ENCODE measurements around the gene INPPL1.
A peak's percentile ranks its signal among the peaks of the same experiment; 100 is the strongest.

INPPL1 gene

DNA sequence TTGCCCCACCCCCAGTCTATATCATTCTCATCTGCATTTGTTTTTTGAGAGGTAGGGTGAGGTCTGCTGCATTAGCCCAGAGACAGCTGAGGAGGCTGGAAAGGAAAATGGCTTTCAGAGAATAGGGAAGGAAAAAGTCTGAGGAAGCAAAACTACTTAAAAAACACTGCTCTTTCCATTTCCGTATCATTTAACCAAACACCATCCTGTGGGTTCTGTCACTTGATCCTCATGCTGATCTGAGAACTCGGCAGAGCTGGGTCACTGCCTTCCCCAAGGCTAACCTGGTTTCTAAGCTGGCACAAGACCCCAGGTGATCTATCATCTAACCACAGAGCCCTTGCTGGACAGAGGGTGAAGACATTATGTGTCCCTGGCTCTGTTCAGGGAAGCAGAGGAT is 6.7 kb upstream of the INPPL1 start:
- DNase-seq (ENCODE audit: low read depth in 2 of 3, low spot score in 2 of 3), result no peak

DNA sequence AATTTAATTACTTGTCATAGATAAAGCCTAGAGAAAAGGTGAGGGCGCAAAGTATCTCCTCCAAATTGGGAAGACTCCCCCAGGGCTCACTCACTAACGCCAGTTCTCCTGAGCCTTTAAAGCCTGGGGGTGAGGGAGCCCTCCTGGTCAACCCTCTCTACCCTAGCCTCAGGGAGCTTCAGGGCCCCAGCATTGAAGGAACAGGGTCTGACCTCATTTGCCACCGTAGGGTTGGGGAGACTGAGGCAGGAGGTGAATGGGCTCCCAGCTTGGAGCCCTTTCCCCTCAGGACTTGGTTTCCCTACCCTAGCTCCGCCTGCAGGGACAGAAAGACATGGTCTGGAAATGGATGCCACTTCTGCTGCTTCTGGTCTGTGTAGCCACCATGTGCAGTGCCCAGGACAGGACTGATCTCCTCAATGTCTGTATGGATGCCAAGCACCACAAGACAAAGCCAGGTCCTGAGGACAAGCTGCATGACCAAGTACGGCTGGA is 6.3 kb upstream of the INPPL1 start:
- DNase-seq (ENCODE audit: low read depth in 2 of 3, low spot score in 2 of 3), result no peak

GRCh38 chr11:72220696-72221363 is 3.7 kb upstream of the INPPL1 start:
- DNase-seq (ENCODE audit: low read depth in 2 of 3, low spot score in 2 of 3), result no peak

GRCh38 chr11:72221386-72222075 is 3.0 kb upstream of the INPPL1 start:
- DNase-seq (ENCODE audit: low read depth in 2 of 3, low spot score in 2 of 3), result no peak

GRCh38 chr11:72222106-72222891 is 2.3 kb upstream of the INPPL1 start:
- no peak for DNase-seq (ENCODE audit: low read depth in 2 of 3, low spot score in 2 of 3)

DNA sequence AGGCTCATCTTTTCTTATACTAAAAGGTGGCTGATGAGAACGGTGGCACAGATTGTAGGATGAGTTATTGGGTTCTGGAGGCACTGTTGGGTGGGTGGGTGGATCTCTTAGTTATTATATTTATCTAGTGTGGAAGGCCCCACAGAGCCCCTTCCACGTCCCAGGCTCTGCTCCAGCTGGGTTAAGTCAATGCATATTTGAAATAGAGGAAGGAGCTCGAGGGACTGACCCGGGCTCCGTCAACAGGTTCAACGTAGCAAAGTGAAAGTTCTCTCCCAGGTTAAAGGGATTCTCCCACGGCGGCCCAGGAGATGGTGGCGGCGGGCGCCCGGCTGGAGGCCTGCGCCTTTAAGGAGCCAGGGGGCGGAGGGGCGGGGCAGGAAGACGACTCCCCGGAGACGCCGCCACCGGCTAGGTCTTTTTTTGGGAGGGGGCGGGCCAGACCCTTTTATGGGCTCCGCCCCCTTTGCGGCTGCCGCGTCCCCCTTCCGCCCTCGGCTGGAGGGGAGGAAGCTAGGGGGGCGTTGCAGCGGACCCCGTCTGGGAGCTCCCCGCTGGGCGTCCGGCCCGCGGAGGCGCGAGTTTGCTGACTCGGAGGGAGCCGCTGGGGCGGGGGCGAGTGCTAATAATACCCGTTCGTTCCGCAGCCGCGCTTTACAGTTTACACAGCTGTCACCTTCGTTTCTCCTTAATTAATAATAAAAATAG is 1.5 kb upstream of the INPPL1 start:
- peak; percentile 80 to 86 (median 81) for DNase-seq (ENCODE audit: low read depth in 2 of 3, low spot score in 2 of 3)

- DNase-seq (ENCODE audit: low read depth in 2 of 3, low spot score in 2 of 3), result peak in 2 of 3 experiments; percentile 38 to 44
Measured at GRCh38 chr11:72223615-72224563, 678 bp upstream of the INPPL1 start.

DNA sequence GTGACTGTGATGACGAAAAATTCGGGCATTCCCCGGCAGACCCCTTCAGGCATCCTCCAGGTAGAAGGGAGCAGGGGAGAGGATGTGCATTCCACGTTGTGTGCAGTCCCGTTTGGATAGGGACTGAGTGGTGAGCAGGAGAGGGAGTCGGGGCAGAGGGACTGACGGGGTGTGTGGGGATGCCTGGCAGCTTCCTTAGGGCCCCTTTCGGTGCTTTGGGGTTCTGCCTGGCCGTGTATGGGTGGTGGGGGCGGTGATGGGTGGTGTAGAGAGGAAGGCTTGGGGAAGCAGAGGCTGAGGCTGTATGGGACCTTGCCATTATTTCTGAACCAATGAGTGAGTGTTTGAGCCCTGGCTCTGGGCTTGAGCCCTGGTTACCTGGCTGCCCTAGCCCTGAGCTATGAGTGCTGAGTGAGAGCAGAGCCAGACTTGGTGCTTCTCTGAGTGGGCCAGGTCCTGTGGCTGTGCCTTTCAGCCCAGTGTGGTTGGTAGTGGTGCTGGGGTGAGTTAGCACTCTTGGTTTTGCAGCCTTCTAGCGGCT is 914 bp downstream of the INPPL1 start:
- no peak for DNase-seq (ENCODE audit: low read depth in 2 of 3, low spot score in 2 of 3)

- DNase-seq (ENCODE audit: low read depth in 2 of 3, low spot score in 2 of 3), result no peak
Measured at GRCh38 chr11:72226701-72227100, 2.1 kb downstream of the INPPL1 start.

- DNase-seq (ENCODE audit: low read depth in 2 of 3, low spot score in 2 of 3), result no peak
Measured at GRCh38 chr11:72227316-72228228, 3.0 kb downstream of the INPPL1 start.

DNA sequence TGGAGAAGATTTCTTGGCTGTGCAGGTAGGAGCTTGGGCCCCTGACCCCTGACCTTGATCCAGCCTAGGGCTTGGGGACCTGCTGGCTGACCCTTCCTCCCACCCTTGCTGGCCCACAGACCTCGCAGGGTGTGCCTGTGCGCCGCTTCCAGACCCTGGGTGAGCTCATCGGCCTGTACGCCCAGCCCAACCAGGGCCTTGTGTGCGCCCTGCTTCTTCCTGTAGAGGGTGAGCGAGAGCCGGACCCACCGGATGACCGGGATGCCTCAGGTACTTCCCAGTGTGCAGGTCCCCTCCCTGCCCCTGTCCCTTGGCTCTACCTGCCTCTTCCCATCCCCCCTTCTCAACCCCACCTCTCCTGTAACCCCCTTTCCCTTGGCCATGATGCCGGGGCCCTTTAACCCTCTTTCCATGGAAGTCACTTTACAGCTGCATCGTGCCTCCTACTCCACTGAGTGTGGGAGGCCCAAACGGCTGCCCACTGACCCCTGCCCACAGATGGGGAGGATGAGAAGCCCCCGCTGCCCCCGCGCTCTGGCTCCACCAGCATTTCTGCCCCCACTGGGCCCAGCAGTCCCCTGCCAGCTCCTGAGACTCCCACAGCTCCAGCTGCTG is 3.8 kb downstream of the INPPL1 start:
- no peak for DNase-seq (ENCODE audit: low read depth in 2 of 3, low spot score in 2 of 3)

DNA sequence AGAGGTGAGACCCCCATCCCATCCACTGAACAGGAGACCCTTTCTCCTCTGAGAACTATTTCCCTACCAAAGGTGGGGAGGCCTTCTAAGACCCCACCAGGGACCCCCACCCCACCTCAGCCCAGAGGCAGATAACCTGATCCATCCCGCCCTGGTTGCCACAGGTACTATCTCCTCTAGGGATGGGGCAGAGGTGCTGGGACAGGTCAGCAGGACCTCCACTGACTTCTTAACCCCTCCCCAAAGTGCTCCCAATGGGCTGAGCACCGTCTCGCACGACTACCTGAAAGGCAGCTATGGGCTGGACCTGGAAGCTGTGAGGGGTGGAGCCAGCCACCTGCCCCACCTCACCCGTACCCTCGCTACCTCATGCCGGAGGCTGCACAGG is 4.3 kb downstream of the INPPL1 start:
- DNase-seq (ENCODE audit: low read depth in 2 of 3, low spot score in 2 of 3), result no peak

DNA sequence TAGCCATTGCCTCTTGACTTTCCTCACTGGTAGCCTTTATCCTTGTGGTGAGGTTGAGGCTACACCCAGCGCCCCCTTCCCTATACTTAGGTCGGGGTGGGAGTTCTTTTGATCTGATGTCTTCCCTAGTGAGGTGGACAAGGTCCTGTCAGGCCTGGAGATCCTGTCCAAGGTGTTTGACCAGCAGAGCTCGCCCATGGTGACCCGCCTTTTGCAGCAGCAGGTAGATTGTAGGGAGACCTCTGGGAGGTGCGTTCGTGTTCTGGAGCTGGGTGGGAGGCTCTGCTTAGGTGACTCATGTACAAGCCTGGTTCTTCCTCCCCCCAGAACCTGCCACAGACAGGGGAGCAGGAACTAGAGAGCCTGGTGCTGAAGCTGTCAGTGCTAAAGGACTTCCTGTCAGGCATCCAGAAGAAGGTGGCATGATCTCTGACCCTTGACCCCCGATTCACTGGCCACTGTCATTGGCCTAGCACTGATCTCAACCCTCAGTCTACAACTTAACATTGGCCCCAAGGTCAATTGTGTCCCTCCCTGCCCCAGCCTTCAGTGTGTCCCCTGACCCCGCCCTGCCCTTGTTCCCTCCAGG is 4.9 kb downstream of the INPPL1 start:
- DNase-seq (ENCODE audit: low read depth in 2 of 3, low spot score in 2 of 3), result no peak

DNA sequence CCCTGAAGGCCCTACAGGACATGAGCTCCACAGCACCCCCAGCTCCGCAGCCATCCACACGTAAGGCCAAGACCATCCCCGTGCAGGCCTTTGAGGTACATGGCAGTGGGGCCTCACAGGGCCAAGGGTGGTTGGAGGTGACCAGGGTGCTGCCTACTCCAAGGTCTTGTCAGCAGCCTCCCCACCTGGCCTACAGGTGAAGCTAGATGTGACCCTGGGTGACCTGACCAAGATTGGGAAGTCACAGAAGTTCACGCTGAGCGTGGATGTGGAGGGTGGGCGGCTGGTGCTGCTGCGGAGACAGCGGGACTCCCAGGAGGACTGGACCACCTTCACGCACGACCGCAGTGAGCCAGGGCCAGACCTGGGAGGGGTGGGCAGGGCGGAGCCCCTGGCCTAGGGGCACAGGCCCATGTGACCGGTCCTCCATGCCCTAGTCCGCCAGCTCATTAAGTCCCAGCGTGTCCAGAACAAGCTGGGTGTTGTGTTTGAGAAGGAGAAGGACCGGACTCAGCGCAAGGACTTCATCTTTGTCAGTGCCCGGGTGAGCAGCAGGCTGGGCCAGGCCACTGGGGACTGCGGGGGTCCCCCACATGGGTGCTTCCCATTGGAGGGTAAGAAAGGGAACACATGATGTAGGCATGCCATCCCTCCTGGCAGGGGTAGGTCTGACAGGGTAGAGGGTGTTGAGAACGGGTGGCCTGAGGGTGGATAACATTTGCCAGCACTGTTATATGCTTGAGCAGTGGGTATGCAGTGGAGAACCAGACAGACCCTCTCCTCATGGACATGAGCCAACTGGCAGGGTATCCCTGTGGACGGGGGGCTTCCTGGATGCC is 5.6 kb downstream of the INPPL1 start:
- no peak for DNase-seq (ENCODE audit: low read depth in 2 of 3, low spot score in 2 of 3)

GRCh38 chr11:72230764-72231365 is 6.3 kb downstream of the INPPL1 start:
- DNase-seq (ENCODE audit: low read depth in 2 of 3, low spot score in 2 of 3), result no peak

DNA sequence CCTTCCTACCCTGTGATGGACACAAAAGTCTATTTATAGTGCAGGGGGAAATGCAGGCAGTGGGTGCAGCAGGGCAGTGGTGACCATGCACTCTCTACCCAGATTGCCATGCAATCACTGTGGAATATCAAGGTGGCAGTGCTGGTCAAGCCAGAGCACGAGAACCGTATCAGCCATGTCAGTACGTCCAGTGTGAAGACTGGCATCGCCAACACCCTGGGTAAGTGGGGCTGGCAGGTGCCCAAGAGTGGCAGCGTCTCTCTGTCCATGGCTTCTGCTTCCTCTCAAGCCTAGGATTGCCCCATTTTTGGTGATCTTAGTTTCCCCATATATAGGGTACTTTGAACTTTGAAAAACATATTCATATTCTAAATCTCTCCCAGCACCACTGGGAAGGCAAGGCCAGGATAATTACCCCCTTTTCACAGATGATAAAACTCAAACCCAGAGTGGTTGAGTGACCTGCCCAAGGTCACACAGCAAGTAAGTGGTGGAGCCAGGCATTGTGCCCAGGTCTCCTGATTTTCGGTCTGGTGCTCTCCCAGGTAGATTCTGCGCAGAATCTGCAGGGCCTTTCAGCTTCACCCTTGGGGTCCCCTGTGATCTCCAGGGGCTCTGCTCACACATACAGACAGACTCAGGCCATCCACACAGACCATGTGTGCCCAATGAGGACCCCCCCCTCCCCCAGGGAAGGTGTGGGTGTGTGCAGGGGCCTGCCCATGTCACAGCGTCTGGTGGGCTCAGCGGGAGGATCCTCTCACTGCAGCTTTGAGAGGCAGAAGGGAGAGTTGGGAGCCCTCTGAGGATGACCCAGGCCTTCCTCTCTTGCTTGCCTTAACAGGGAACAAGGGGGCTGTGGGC is 7.1 kb downstream of the INPPL1 start:
- no peak for DNase-seq (ENCODE audit: low read depth in 2 of 3, low spot score in 2 of 3)
